ENCODE measurements around the gene TNIP2. TPM values are rescaled to one million over a fixed set of nuclear protein-coding genes. Genes with fewer than 3 reads are reported as not detected.

TNIP2 gene
- total and polyA plus RNA-seq, 2 of the 8 experiments (the other 6 are each of a cell fraction or from before 2014, with no cell fraction given): 23.7 to 37.7 TPM

DNA sequence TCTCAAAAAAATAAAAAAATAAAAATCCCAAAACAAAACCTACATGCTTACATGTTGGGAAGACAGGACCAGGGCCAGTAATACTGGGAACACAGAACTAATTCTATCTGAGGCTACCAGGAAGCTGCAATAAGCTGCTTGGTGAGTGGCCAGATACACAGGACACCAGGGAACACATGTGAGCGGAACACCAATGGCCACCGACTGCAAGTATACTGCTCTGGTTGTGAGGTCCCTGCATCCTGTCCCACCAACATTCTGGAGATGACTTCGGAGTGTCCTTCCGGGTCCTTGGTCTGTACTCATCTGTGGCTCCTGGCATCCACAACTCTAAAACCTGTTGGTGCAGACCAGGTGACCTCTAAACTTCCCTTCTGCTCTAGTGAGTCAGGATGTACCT is 2.7 kb downstream of the TNIP2 start (continued):
- TF ChIP-seq RBBP5 (IDR thresholded peaks at IDR 0.05; ENCODE audit: borderline replicate concordance, low read depth, low read length): no peak
- no peak for TF ChIP-seq ASH2L (IDR thresholded peaks at IDR 0.05; ENCODE audit: low read length)
